Vagina (tissue), 2 donors: ENCODE measurements around the gene SPO11. TPM values are rescaled to one million over a fixed set of nuclear protein-coding genes. Genes with fewer than 3 reads are reported as not detected.

Source experiments
- DNase-seq, 2 donors: peaks; one replicate each; pipeline ENCODE4 v3.0.0-alpha.2; 2017; ENCODE audit errors: extremely low spot score in 2 of 2
- H3K27ac ChIP-seq: fragments of 200-600 bp; sonication (generic); one replicate; pipeline ENCODE4 v1.5.1; 2019
- H3K27me3 ChIP-seq: fragments of 200-600 bp; sonication (generic); one replicate; pipeline ENCODE4 v1.5.1; 2019
- H3K36me3 ChIP-seq, 2 donors: fragments of 200-600 bp; sonication (generic); one replicate each; pipeline ENCODE4 v1.5.1; 2017 to 2019
- H3K4me1 ChIP-seq: fragments of 200-600 bp; sonication (generic); one replicate; pipeline ENCODE4 v1.5.1; 2019
- H3K4me3 ChIP-seq, 2 donors: fragments of 200-600 bp; sonication (generic); 1 replicate in 1 of 2; 2 replicates in 1 of 2; pipeline ENCODE4 v1.5.1; 2016 to 2019
- H3K9me3 ChIP-seq: fragments of 200-600 bp; sonication (generic); one replicate; pipeline ENCODE4 v1.5.1; 2019
- CTCF ChIP-seq, 3 experiments: fragments of 450-650 bp in 2 of 3; fragments of 200-600 bp in 1 of 3; sonication (generic) in 1 of 3; IDR thresholded peaks; one replicate each; pipeline ENCODE4 v1.5.1; 2017 to 2019; ENCODE audit warnings: antibody characterized with exemption in 3 of 3, mild to moderate bottlenecking in 2 of 3, moderate library complexity in 2 of 3
- POLR2A ChIP-seq, 2 donors: fragments of 450-650 bp; IDR thresholded peaks; one replicate each; pipeline ENCODE4 v1.6.1; 2017; ENCODE audit warnings: antibody characterized with exemption in 2 of 2, mild to moderate bottlenecking in 2 of 2, moderate library complexity in 2 of 2
- POLR2AphosphoS5 ChIP-seq, 2 donors: sonication (generic); formaldehyde crosslinking; IDR thresholded peaks; one replicate each; pipeline ENCODE4 v1.9.0; 2017; ENCODE audit warnings: antibody characterized with exemption in 2 of 2, mild to moderate bottlenecking in 2 of 2, low read depth in 1 of 2; ENCODE audit not compliant: insufficient read depth in 1 of 2
- intact Hi-C: fragments of 100-400 bp; cut with DNase I; formaldehyde crosslinking; loops from one replicate; pipeline ENCODE4 v1.15.1; 2023
- total RNA-seq: library from RNA; depleted of rRNA; stranded (reverse); fragments of >200 nt; gene quantifications from one replicate; pipeline ENCODE4 v1.2.3, GENCODE V29; 2016

The SPO11 gene
- total RNA-seq, 1 donor from 2014 or later = not detected

- no peak overlapping the region for H3K27ac ChIP-seq
- H3K27me3 ChIP-seq = no peaks in the 10 kb centered on the region
- H3K36me3 ChIP-seq = no peaks in the 10 kb centered on the region
- DNase-seq = no peak
- intact Hi-C loops = no loop called here
- no peak overlapping the region for H3K4me3 ChIP-seq
- H3K9me3 ChIP-seq = no peaks in the 10 kb centered on the region
- TF ChIP-seq CTCF (IDR thresholded peaks at IDR 0.05) (no peak), POLR2AphosphoS5 (IDR thresholded peaks at IDR 0.05; ENCODE audit: insufficient read depth in 1 of 2, low read depth in 1 of 2) (no peak), POLR2A (IDR thresholded peaks at IDR 0.05) (no peak)
- peaks cover 14% of the 10 kb centered on the region for H3K4me1 ChIP-seq
Observed at GRCh38 chr20:57290178-57290484, 39.5 kb upstream of the SPO11 start.

- no peaks in the 10 kb centered on the region for H3K27me3 ChIP-seq
- H3K4me1 ChIP-seq = peaks cover 14% of the 10 kb centered on the region
- H3K4me3 ChIP-seq = no peak overlapping the region
- H3K9me3 ChIP-seq = no peaks in the 10 kb centered on the region
- no peaks in the 10 kb centered on the region for H3K36me3 ChIP-seq
- TF ChIP-seq POLR2A (IDR thresholded peaks at IDR 0.05) (no peak), POLR2AphosphoS5 (IDR thresholded peaks at IDR 0.05; ENCODE audit: insufficient read depth in 1 of 2, low read depth in 1 of 2) (no peak), CTCF (IDR thresholded peaks at IDR 0.05) (no peak)
- H3K27ac ChIP-seq = no peak overlapping the region
- intact Hi-C loops = no loop called here
- DNase-seq = no peak
Observed at GRCh38 chr20:57291003-57291402, 38.6 kb upstream of the SPO11 start.

- no peak for DNase-seq
- intact Hi-C loops = no loop called here
- Histone ChIP-seq H3K27me3 (no peaks in the 10 kb centered on the region), H3K9me3 (no peaks in the 10 kb centered on the region), H3K27ac (no peak overlapping the region), H3K4me1 (peaks cover 14% of the 10 kb centered on the region), H3K36me3 (no peaks in the 10 kb centered on the region), H3K4me3 (no peak overlapping the region)
- no peak for TF ChIP-seq CTCF (IDR thresholded peaks at IDR 0.05)
- TF ChIP-seq POLR2A (IDR thresholded peaks at IDR 0.05) = no peak
- TF ChIP-seq POLR2AphosphoS5 (IDR thresholded peaks at IDR 0.05; ENCODE audit: insufficient read depth in 1 of 2, low read depth in 1 of 2) = no peak
Observed at GRCh38 chr20:57291694-57292093, 37.9 kb upstream of the SPO11 start.

- DNase-seq = no peak
- intact Hi-C loops = no loop called here
- H3K27ac ChIP-seq = no peak overlapping the region
- no peaks in the 10 kb centered on the region for H3K9me3 ChIP-seq
- H3K27me3 ChIP-seq = no peaks in the 10 kb centered on the region
- no peak for TF ChIP-seq CTCF (IDR thresholded peaks at IDR 0.05)
- TF ChIP-seq POLR2AphosphoS5 (IDR thresholded peaks at IDR 0.05; ENCODE audit: insufficient read depth in 1 of 2, low read depth in 1 of 2) = no peak
- TF ChIP-seq POLR2A (IDR thresholded peaks at IDR 0.05) = no peak
- H3K36me3 ChIP-seq = no peaks in the 10 kb centered on the region
- H3K4me3 ChIP-seq = no peak overlapping the region
- peaks cover 14% of the 10 kb centered on the region for H3K4me1 ChIP-seq
Observed at GRCh38 chr20:57292611-57293010, 37.0 kb upstream of the SPO11 start.

GRCh38 chr20:57293995-57294394 lies 35.6 kb upstream of the SPO11 start:
- no peaks in the 10 kb centered on the region for H3K36me3 ChIP-seq

More at GRCh38 chr20:57293995-57294394, 35.6 kb upstream of the SPO11 start:
- Histone ChIP-seq H3K4me1 (peaks cover 1% of the 10 kb centered on the region), H3K4me3 (no peak overlapping the region), H3K27ac (no peak overlapping the region), H3K27me3 (no peaks in the 10 kb centered on the region), H3K9me3 (no peaks in the 10 kb centered on the region)
- intact Hi-C loops = no loop called here
- DNase-seq = no peak
- TF ChIP-seq POLR2AphosphoS5 (IDR thresholded peaks at IDR 0.05; ENCODE audit: insufficient read depth in 1 of 2, low read depth in 1 of 2) = no peak
- TF ChIP-seq CTCF (IDR thresholded peaks at IDR 0.05) = no peak
- TF ChIP-seq POLR2A (IDR thresholded peaks at IDR 0.05) = no peak
